NB4 (cell line): ENCODE results near the gene LANCL2.

ENCODE experiments used
- DNase-seq: peaks from one replicate; pipeline ENCODE4 v3.0.0; 2010; ENCODE audit warnings: low read depth
- H3K4me3 ChIP-seq: one replicate; pipeline ENCODE4 v1.5.1; 2011; ENCODE audit warnings: mild to moderate bottlenecking, low read depth, low read length, moderate library complexity
- MYC ChIP-seq: IDR thresholded peaks from 2 replicates; pipeline ENCODE4 v1.6.1; 2011; ENCODE audit warnings: low read depth, low read length
- POLR2A ChIP-seq: IDR thresholded peaks from 2 replicates; pipeline ENCODE4 v1.6.1; 2011; ENCODE audit warnings: mild to moderate bottlenecking; ENCODE audit not compliant: insufficient read length; ENCODE audit errors: extremely low read depth
- TF ChIP-seq, protein P1 (sequence below): IDR thresholded peaks from 2 replicates; pipeline ENCODE4 v1.6.1; 2011; ENCODE audit warnings: low read depth, low read length
- TF ChIP-seq, protein P2 (sequence below): IDR thresholded peaks from one replicate; pipeline ENCODE4 v1.5.1; 2012; ENCODE audit warnings: low read depth, low read length

LANCL2 gene

DNA sequence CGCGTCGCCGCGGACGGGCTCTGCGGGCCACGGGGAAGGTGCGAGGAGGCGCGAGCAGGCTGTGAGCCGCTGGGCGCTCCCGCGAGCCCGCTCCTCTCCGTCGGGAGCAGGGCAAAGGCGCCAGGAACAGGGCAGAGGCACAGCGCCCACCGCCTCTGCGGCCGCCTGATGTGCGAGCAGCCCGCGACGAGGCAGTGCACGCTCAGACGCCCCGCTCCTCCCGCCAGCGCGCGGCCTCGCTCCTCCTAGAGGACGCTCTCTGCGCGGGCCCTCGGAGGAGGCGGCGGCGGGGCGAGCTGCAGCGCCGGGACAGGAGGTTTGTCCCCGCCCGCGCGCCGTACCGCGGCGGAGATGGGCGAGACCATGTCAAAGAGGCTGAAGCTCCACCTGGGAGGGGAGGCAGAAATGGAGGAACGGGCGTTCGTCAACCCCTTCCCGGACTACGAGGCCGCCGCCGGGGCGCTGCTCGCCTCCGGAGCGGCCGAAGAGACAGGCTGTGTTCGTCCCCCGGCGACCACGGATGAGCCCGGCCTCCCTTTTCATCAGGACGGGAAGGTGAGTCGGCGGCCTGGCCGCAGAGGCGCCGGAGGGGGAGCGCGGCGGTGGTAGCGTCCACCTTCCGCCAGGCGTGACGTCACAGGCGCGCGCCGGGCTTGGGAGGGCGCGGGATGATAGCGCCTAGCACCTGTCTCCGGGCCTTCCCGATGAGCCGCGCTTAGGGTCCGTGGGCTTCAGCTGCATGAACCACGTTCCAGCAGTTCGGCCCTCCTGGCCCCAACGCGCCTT, 731 bp downstream of the LANCL2 start:
- TF ChIP-seq, protein P1, sequence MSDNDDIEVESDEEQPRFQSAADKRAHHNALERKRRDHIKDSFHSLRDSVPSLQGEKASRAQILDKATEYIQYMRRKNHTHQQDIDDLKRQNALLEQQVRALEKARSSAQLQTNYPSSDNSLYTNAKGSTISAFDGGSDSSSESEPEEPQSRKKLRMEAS = peak; percentile 66
- TF ChIP-seq, protein P2, sequence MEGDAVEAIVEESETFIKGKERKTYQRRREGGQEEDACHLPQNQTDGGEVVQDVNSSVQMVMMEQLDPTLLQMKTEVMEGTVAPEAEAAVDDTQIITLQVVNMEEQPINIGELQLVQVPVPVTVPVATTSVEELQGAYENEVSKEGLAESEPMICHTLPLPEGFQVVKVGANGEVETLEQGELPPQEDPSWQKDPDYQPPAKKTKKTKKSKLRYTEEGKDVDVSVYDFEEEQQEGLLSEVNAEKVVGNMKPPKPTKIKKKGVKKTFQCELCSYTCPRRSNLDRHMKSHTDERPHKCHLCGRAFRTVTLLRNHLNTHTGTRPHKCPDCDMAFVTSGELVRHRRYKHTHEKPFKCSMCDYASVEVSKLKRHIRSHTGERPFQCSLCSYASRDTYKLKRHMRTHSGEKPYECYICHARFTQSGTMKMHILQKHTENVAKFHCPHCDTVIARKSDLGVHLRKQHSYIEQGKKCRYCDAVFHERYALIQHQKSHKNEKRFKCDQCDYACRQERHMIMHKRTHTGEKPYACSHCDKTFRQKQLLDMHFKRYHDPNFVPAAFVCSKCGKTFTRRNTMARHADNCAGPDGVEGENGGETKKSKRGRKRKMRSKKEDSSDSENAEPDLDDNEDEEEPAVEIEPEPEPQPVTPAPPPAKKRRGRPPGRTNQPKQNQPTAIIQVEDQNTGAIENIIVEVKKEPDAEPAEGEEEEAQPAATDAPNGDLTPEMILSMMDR = no peak
- peak; percentile 91 for TF ChIP-seq POLR2A
- TF ChIP-seq MYC = peak; percentile 61
- DNase-seq = peak; percentile 99
- H3K4me3 ChIP-seq = peak overlapping the region; percentile 98

DNA sequence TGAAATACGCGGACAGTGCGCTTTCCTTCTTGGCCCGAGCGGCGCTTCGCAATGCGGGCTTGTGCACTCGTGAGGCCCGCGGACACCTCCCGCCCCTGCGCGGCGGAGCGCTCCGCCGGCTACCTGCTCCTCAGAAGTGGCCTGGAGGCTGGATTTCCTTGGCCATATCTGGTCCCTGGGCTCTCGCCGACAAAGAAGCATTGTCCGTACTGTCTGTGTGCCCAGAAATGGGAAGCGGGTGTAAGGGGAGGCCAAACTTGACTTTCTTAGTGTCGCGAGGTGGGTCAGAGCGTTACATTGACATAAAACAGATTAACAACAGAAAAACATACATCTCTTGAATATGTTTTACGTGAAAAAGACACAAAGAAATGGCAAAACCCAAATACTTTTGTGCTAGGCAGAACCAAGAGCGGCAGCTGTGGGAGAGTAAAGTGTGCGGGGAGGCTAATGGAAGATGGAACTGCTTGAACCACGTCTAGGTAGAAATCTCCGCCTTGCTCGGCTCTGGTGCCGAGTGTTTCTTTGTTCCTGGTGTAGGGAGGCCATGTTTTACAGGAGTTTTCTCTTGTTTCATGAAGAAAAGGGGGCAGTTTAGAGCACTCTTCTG, 1.4 kb downstream of the LANCL2 start:
- peak overlapping the region; percentile 98 for H3K4me3 ChIP-seq
- TF ChIP-seq, protein P1 = no peak
- TF ChIP-seq MYC (no peak; the same call in 1 of the 2 replicates), POLR2A (no peak)
- TF ChIP-seq, protein P2 = no peak
- DNase-seq = peak; percentile 56

DNA sequence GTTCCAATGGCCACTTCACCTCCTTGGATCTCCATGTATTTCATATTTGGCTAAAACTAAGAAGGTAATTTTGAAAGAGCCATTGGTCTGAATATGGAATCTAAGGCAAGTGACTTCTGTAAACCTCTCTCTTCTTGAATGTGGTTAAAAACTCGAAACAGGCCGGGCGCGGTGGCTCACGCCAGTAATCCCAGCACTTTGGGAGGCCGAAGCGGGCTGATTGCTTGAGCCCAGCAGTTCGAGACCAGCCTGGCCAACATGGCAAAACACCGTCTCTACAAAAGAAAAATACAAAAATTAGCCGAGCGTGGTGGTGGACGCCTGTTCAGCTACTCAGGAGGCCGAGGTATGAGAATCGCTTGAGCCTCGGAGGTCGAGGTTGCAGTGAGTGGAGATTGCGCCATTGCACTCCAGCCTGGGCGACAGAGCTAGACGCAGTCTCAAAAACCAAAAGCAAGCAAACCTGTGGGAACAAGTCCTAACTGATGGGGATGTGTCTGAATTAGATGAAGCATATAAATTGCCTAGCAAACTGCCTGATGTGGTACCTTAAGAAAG, 2.2 kb downstream of the LANCL2 start:
- no peak for DNase-seq
- TF ChIP-seq POLR2A = no peak
- TF ChIP-seq, protein P2 = no peak
- H3K4me3 ChIP-seq = peak overlapping the region; percentile 98

DNA sequence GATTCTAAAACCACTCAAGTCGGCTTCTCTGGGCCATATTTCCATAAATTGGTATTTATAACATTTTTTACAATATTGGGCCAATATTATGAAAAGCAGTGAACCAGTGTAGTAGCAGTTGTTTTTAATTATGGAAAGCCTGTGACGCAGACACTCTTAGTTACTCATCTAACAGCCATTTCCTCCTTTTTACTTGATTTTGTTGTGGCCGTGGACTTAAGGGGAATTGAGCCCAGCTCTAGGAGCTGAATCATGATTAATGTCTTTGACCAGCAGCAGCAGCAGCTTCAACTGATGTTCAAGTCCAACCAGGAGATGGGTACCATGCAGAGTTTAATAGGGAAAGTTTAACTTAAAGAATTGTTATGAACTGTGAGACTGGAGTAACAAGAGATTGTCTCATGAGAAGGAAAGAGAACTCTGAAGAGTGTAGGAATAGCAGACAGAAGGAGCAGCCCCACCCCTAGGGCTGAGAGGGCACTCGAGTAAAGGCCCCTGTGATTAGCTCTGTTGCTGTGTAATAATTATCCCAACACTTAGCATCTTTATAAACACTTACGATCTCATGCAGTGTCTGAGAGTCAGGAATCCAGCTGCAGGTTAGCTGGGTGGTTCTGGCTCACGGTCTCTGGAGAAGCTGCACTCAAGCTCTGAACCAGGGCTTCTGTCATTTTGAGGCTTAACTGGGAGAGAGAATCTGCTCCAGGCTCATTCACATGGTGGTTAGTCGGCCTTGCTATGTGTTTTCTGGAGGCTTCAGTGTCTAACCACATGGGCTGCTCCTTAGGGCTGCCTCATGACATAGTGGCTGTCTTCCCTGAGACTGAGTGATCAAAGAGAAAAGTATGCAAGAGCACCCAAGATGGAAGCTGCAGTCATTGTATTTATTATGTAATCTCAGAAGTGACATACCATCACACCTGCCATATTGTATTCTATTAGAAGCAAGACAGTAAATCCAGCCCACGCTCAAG, 4.6 kb downstream of the LANCL2 start:
- TF ChIP-seq, protein P2 = no peak
- TF ChIP-seq POLR2A (no peak), MYC (no peak)
- TF ChIP-seq, protein P1 = no peak
- DNase-seq = no peak
- H3K4me3 ChIP-seq = no peak overlapping the region

DNA sequence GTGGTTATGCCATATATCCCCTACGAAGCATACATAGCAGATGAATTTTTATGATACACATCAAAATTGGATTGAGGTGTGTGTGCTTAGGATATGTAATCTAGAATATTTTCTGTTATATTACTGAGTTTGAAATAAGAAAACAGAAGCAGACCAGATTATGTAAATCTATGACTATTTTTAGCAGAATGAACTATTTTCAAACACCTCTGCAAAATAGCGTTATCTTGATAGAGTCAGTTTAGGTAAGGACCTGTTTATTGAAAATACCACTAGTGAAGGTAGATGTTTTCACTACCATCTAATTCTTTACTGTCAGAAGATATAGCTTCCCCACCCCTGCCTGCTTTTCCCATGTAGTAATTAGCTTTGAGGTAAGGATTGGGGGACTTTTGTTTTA, 9.1 kb downstream of the LANCL2 start:
- no peak overlapping the region for H3K4me3 ChIP-seq
- no peak for DNase-seq
- TF ChIP-seq MYC (no peak), POLR2A (no peak)
- TF ChIP-seq, protein P1 = no peak
